ENCODE results near the gene ARGLU1.
"Not testable (repeated sequence)": the region's sequence is repeated elsewhere in the genome, so short reads cannot be mapped to it uniquely, and the experiment has no call there.

The ARGLU1 gene, protein sequence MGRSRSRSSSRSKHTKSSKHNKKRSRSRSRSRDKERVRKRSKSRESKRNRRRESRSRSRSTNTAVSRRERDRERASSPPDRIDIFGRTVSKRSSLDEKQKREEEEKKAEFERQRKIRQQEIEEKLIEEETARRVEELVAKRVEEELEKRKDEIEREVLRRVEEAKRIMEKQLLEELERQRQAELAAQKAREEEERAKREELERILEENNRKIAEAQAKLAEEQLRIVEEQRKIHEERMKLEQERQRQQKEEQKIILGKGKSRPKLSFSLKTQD

DNA sequence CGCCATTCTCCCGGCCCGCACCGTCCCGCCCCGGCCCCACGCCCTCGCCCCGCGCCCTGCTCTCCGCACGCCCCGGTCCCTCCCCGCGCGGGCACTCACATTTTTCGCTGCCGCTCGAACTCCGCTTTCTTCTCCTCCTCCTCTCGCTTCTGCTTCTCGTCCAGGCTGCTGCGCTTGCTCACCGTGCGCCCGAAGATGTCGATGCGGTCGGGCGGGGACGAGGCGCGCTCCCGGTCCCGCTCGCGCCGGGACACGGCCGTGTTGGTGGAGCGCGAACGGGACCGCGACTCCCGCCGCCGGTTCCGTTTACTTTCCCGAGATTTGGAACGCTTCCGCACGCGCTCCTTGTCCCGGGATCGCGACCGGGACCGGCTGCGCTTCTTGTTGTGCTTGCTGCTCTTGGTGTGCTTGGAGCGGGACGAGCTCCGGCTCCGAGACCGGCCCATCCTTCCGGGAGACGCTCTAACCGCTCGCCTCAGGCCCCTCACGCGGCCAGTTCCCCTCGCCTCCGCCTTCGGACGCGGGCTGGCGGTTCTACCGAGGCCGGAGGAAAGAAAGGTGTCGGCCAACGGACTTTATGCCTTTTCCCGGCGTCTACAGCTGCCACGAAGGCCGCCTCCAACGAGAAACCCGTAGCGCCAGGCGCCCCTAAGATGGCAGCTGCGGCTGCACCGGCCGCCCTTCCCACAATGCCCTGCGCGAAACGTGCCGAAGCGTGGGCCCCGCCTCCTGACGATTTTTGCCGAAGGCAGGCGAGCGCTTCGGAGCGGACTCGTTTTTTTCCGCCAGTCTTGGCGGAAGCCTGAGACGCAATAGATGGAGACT lies at the start of gene ARGLU1:
TSS of gene ARGLU1 (minus strand) at position 664 of the 825 bp plus-strand sequence. CDS start at position 446, 218 bp downstream.
- DNase-seq: peak; percentile 87

DNA sequence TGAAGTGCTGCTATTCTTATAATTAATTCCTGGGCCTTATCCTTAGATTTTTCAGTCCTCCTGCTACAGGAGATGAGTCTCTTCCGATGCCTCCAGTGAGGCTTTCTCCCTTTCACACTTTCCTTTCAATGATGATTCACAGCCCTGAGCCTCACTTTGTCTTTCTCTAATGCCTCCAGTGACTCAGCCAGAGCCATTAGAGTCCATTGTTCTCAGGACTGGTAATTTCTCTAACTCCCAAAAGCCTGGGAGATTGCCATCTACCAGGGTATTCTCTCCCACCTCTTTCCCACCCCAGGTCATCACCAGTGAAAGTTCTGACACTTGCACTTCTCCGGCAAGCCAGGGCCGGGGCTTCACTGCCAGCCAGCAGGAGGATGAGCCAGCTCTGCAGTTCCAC lies 49.6 kb upstream of the ARGLU1 start:
- no peak for DNase-seq

DNA sequence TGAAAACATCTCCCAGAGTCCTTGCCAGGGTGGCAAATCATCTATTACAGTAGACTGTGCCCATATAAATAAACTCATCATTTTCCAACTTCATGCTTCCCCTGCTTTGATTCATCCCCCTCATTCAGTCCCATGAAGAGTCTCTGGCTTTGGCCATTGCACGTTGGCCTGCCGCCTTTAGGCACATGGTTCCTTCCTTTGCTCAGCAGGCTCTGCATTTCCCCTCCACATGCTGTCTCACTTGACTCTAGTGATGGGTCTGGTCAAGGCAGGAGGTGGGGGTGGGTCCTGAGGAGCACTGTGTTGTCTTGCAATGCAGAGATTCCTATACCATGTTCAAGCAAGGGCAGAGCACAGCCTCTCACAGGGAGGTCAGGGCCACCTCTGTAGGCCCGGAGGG lies 48.8 kb upstream of the ARGLU1 start:
- DNase-seq: no peak

DNA sequence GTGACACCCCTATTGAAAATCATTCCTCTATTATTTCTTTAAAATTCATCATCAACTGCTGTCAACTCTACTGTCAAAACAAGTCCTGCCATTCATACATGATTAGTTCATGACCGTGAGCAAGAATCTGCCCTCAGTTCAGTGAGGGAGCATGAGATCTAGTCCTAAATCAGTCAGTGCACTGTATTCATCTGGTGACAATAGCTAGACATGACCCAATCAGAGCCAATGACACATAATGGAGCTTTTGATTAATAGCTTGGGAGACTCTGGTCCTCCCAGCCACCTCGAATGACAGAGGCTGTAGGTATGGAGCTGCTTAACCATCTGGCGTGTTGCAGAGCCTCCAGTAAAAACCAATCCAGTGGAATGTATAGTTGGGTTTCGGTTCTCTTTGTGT lies 46.9 kb upstream of the ARGLU1 start:
- no peak for DNase-seq

DNA sequence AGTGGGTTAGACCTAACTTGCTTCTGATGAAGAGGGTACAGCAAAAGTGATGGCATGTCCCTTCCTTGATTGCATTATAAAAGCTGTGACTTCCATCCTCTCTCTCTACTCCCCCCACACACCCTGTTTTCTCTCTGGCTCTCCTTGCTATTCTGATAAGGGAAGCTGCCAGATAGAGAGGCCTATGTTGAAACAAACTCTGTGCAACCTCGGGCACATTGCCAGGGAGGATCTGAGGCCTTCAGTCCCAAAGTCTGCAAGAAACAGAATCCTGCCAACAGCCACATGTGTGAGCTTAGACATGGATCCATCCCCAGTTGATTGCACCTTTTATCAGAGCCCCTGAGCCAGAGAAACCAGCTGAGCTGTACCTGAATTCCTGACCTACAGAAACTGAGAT lies 44.8 kb upstream of the ARGLU1 start:
- no peak for DNase-seq

DNA sequence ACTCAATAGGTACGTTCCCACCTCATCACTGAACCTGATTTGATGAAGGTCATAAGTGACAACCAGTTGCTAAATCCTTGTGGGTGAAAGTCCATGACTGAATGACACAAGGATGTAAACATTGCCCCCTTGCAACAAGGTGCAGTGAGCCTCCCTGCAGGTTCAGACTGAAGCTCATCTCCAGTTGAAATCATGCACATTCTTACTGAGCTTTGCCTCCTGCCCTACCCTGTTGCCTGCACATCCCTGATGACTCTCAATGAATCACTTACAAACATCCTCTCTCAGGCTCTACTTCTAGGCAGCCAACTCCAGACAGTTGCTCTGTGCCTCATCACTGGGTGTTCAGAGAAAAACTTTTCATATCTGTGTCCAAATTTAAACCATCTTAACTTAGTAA lies 42.5 kb upstream of the ARGLU1 start:
- no peak for DNase-seq

DNA sequence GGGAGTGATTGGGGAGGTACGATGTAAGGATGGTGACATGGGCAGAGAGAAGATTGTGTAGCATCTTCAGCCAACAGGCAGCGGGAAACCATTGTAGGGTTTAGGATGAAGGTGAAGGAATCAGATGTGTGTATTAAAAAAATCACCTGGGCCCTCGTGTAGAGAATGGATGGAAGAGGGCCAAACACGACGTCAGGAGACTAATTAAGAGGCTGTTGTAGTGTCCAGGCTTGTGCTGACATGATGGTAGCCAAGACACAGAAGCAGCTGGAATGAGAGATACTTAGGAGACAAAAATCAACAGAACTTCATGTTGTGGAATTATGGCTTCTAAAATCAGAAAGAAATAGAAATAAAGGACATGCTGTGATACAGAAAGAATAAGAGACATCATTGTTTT lies 41.2 kb upstream of the ARGLU1 start:
- DNase-seq: no peak

DNA sequence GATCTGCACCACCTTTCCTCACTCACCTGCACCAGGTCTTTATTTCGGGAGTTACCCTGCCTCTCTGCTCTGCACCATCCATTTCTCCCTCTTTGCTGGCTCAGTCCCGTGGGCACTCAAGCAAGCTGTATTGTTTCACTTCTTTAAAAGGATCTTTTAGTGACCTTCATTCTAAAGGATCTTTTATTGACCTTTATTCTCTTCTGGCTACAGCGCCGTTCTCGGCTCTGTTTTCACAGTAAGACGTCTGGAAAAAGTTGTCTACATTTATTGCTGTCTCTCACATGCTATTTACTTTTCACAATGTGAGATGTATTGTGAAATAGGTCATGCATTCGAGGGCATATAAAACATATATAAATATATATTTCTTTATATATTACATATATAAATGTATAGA lies 35.6 kb upstream of the ARGLU1 start:
- DNase-seq: no peak

DNA sequence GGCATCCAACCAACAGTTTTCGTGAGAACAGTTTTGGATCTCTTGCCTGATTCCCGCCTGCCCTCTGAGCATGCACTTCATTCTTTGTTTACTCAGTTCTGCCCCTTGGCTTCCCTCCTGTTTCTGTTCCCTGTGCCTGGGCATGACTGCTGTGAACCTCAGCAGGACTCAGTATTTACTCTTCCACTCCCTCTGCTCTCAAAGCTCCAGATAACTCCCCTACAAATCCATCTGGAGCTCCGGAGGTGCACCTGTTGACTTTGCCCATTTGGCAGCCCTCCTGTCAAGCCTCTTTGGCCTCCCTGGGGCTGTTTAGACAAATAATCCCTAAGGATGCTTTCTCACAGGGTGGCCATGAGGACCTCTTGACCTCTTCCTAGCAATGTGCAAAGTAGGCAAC lies 34.2 kb upstream of the ARGLU1 start:
- no peak for DNase-seq

DNA sequence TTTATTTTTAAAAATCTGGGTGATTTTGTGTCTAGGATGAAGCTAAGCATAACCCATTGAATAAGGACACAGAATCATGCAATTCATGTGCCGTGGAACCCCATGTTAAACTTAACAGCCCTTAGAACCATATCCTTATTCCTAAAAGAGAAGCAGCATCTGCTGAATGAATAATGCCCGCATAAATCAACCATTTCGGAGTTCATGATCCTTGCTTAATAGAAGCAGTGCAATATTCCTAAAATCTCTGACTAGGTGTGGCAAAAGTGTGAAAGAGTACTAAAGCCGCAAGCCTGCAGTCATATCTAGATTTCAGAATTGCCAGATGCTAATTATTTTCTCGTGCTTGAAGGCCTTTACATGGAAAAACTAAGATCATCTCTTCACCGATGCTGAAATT lies 33.6 kb upstream of the ARGLU1 start:
- DNase-seq: no peak

DNA sequence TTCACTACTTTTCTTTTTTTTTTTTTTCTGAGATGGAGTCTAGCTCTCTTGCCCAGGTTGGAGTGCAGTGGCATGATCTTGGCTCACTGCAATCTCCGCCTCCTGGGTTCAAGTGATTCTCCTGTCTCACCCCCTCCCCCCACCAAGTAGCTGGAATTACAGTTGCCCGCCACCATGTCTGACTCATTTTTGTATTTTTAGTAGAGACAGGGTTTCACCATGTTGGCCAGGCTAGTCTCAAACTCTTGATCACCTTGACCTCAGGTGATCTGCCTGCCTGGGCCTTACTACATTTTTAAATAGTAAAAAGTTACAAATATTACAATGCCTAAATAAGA lies 32.8 kb upstream of the ARGLU1 start:
- not testable (repeated sequence) for DNase-seq

DNA sequence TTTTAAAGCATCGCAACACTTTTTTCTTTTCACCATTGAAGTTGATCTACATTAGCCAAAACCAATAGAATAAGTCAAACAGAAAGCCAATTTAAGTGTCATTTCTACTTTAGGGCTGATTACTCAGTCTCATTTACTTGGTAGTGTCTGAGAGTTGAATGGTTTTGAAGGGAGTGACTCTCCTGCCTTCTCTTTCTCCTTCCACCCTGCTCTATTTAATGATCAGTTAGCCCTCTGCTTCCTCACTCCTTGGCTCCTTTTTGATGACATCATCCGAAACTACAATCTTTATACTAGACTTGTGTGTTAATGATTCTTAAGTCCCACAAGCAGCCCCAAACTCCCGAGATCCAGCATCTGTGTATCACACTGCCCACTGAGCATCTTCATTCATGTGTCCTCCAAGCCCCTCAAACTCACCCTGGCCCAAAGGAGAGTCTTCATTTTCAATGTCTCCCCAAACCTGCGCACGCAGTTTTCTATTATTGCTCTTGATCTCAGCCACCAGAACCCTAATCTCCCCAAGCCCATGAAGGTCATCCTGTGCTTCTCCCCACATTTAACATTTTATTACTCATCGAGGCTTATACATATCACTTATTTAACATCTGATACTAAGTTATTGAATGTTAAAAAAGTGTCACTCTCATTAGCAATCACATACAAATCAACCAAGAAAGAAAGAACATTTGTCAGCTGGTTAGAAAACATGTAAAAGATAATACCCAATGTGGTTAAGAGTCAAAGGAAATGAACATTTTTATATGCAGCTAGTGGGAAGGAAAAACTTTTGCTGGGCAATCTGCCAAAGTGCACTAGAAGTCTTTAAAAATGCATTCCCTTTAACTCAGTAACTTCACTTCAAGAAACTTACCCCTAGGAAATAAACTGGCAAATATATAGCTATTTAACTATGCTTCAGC lies 32.2 kb upstream of the ARGLU1 start:
- DNase-seq: no peak

DNA sequence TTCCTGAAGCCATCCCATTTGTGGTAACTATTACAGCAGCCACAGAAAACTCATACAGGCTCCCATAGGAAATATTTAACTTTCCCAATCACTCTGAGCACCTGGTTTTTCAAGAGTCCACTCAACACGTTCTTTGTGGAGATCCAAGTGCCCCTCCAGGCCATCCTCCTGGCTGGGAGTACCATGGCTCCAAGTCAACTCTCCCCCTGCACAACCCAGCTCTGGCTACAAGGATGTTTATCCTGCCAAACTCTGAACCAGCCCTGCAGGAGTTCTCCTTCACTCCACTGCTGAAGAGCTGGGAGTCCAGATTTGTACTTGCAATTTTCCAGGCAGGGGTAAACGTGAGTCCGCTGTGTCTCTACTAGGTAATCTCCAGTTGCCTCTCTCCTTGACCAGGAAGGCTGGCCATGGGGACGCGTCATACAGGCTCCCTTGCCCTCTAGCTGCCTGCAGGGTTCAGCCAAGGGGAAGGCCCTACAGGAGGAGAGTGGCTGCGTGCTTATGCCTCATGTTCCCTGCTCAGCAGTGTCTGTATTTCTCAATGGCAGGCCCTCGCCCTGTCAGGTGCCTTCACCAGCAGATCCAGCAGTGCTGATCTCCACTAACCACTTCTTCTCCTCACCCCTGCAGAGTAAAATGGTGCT lies 29.9 kb upstream of the ARGLU1 start:
- DNase-seq: no peak

DNA sequence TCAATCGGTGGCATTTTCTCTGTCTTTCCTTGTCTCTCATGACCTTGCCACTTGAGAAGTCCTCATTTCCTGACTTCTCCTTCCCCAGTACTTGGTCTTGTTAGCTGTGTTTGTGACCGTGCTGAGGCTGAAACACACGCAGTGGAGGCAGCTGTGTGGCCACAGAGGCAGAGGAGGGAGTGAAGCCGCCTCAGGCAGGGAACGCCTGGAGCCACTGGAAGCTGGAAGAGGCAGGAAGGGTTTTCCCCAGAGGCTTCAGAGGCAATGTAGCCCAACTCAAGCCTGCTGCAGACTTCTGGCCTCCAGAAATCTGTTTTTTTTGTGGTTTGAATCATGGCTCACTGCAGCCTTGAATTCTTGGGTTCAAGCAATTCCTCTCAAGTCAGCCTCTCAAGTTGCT lies 29.2 kb upstream of the ARGLU1 start:
- no peak for DNase-seq

DNA sequence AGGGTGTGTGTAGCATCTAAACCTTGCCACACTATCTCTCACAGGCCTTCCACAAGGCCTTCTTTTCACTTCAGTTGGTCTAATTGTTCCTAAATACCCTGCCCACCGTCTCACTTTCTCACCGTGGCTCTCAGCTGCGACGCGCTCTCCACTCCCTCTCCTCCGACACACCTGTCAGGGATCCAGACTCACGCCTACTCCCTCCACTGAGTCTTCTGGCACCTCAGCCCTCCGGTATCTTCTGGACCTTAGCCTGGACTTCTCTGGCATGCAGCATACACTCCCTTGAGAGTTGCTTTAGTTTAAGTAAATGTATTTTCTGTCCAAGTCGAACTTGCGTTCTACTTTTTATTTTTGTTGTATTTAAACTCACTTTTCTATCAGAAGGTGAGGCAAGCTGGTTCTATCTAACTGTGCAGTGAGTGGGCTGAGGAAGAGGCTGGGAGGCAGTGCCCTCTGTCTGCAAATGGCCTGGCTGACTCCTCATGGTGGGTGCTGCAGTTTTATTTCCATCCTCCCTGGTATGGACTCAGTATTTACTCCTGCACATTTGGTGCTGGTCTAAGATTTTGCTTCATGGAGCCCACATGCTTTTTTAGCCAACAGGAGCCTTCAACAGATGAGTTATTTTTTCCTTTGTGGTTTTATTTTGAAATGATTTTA lies 28.5 kb upstream of the ARGLU1 start:
- no peak for DNase-seq

DNA sequence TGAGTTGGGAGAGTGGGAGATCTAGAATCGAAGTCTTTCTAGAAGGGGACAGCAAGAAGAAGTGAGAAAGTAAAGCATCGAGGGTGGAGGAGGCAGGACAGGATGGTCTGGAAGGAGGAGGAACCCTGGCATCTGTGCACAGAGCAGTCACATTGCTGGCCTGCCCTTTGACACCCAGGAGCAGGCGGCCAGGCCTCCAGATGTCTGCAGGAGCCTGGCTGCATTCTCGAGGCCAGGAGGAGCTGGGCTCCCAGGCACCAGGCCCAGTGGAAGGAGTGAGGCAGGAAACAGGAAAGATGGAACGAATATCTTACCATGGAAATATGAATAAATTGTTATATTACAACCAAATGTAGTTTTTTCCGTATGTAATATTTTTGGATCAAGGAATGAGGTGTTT lies 27.7 kb upstream of the ARGLU1 start:
- no peak for DNase-seq

DNA sequence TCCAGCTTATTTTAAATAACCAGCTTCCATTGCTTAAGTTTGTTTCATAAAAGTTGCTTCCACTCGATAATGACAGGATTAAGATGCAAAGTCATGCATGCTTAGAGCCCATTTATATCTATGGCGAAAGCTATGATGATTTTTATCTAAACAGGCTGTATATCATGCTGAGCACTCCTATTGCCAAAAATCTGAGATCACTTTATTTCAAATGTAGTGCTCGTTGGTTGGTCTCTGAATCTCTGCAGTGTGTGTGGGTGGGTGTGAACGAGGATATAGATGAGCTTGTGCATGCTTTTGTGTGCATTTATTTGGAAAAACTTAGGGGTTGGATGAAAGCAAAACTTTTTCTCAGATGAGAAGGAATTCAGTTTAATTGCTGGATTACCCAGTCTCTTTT lies 27.0 kb upstream of the ARGLU1 start:
- no peak for DNase-seq

DNA sequence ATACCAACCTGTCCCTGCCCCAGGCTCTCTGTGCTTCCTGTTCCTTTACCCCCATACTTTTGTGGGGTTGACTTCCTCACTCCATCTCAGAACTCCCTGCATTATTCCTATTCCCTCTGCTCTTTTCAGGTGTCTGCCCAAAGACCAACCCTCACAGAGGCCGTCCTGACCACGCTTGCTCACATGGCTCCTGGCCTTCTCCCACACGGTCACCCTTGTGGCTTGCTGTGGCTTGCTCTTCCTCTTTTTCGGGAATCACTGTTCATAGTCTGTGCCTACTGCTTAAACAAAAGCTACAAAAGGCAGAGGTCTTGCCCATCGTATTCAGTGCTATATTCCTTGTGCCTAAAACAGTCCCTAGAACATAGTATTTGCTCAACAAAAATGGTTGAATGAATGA lies 25.2 kb upstream of the ARGLU1 start:
- DNase-seq: no peak

DNA sequence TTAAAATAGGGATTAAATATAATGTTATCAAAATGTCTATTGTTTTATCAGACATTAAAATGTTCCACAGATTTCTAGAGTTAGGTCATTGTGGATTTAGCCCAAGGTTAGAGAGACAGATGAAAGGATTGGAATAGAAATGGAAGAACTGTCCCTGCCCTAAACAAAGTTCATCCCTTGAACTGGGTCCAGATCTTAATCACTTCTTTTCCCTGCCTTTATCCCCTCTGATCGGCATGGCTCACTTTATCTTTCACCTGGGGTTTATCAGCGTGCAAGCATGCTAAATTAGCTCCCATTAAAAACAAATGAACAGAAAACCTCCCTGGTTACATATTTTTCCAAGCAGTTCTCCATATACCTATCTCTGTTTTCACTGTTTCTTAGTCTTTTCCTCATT lies 23.4 kb upstream of the ARGLU1 start:
- DNase-seq: no peak

DNA sequence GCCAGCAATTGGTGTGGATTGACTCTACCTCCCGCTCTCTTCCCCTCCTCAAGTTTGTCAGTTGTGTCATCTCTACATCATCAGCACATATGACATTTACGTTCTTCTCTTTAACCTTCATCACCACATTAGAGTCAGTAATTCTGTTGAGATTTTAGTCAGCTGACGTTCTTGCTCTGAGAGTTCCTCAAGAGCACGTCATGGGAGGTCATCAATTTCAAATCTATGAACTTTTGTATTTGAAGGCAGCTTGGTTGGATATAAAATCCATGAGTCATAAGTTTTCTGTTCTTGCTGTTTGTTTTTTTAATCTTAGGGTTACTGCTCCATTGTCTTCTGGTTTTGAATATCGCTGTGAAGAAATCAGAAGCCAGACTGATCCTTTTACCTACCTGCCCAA lies 21.8 kb upstream of the ARGLU1 start:
- DNase-seq: no peak

DNA sequence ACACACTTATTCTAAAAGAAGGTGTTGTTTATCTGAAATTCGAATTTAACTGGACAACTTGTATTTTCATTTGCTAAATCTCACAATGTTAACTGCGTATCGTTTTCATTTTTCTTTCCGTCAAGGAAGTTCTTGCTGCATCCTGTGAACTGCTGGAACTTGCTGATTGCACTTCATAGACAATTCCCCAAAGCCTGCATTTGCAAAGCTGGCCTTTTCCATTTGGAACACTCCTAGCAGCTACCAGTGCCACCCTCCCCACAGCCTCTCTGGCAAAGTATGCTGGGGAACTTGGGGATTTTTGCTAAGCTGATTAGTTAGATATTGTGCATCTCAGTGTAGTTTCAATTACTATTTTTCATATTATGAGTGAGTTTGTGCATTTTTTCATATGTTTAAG lies 20.4 kb upstream of the ARGLU1 start:
- no peak for DNase-seq

DNA sequence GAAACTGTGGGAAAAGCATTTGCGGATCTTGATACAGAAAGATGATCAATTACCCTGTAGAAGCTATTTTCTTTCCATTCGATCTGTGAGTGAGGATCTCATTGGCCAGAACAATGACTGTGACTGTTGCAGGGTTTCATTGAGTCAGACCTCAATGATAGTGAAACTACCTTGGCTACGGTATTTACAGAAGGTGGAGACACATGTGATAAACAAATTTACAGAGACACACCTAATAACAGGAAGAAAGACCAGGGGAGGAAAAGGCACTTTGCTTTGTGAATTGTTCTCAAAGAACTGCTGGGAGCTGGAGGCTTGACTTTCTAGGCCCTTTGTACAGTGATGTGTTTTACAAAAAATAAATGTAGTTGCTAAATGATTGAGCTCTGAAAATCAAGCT lies 19.9 kb upstream of the ARGLU1 start:
- DNase-seq: no peak

All from amniotic stem cell (primary cell).